ENCODE measurements around the gene REC8. TPM values are rescaled to one million over a fixed set of nuclear protein-coding genes. Genes with fewer than 3 reads are reported as not detected.

REC8 gene
- total RNA-seq, 1 experiment from 2014 or later, result 2.5 TPM

GRCh38 chr14:24179961-24180796 is 8.3 kb downstream of the REC8 start:
- Histone ChIP-seq H3K27ac (no peak overlapping the region), H3K4me3 (no peak overlapping the region), H3K36me3 (peaks cover 44% of the 10 kb centered on the region), H3K9me3 (replicated peaks) (no peaks in the 10 kb centered on the region), H3K27me3 (no peaks in the 10 kb centered on the region), H3K4me1 (no peaks in the 10 kb centered on the region)
- DNase-seq, result no peak

- Histone ChIP-seq H3K4me1 (no peaks in the 10 kb centered on the region), H3K9me3 (replicated peaks) (no peaks in the 10 kb centered on the region), H3K4me3 (no peak overlapping the region), H3K36me3 (peaks cover 52% of the 10 kb centered on the region), H3K27ac (no peak overlapping the region), H3K27me3 (no peaks in the 10 kb centered on the region)
- DNase-seq, result no peak
Observed at GRCh38 chr14:24181371-24182077, 9.6 kb downstream of the REC8 start.

- Histone ChIP-seq H3K4me1 (no peaks in the 10 kb centered on the region), H3K36me3 (peaks cover 55% of the 10 kb centered on the region), H3K9me3 (replicated peaks) (no peaks in the 10 kb centered on the region), H3K27me3 (no peaks in the 10 kb centered on the region), H3K4me3 (no peak overlapping the region), H3K27ac (no peak overlapping the region)
- DNase-seq, result no peak
Observed at GRCh38 chr14:24182110-24182882, 10.4 kb downstream of the REC8 start.

- Histone ChIP-seq H3K36me3 (peaks cover 55% of the 10 kb centered on the region), H3K4me3 (no peak overlapping the region), H3K9me3 (replicated peaks) (no peaks in the 10 kb centered on the region), H3K27ac (no peak overlapping the region), H3K4me1 (0 out of 2 replicates have a peak, but pooled peaks cover 5% of the 10 kb centered on the region), H3K27me3 (no peaks in the 10 kb centered on the region)
- no peak for DNase-seq
Observed at GRCh38 chr14:24183014-24183481, 11.2 kb downstream of the REC8 start.

DNA sequence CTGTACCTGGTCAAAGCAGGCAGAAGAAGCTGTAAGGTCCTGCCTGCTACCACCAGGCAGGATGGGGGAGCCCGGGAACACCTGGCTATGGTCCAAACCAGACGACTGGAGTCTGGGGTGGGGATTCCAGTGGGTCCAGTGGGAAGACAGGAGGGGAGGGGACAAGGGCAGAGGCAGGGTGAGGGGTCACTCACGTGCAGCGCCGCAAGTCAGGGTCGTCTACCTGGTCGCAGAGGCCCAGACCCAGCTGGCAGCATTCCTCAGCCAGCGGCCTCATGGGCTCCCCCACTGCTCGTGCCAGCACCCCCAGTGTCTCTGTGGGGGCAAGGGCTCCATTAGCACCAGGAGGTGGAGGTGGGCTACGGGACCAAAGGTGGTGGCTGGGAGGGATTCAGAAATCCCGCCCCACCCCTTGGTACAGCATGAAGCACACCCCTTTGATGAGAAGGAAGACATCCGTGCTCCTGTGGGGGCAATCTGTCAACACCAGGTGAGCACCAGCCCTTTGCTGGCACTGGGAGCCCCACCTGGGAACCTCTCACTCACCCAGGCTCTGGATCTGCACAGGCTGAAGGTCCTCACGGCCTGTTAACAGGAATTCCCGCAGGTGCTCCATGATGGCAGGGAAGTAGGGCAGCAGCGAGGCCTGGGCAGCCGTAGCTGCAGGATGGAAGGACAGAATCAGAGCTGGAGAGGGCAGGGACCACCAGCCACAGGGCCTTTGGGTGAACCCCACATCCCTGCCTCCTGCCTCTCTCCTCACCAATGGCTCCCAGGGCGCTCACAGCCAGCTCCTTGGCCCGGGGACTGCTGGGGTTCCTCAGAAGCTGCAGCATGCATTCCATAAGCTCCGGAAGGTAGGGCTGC is 12.5 kb downstream of the REC8 start:
- no peak for DNase-seq
- Histone ChIP-seq H3K4me3 (no peak overlapping the region), H3K36me3 (peaks cover 48% of the 10 kb centered on the region), H3K9me3 (replicated peaks) (no peaks in the 10 kb centered on the region), H3K27me3 (no peaks in the 10 kb centered on the region), H3K27ac (no peak overlapping the region), H3K4me1 (peaks cover 7% of the 10 kb centered on the region; the same call in 1 of the 2 replicates)

DNA sequence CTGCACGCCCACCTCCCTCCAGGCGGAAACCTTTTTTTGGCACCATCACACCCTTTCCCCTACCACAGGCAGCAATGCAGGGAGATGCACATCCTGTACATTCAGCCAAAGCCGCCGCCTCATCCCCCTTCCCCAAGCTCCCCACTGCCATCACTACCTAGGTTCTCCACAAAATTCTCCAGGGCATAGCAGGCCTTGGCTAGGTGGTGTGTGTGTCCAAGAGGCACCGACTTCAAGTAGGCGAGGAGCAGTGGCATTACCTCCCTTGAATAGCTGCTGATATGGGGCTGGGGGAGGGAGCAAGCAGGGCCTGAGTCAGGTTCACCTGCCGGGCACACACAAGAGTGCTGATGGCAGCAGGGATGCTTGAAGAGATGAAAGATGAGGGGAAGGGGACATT is 13.1 kb downstream of the REC8 start:
- Histone ChIP-seq H3K27me3 (no peaks in the 10 kb centered on the region), H3K9me3 (replicated peaks) (no peaks in the 10 kb centered on the region), H3K4me3 (no peak overlapping the region), H3K27ac (no peak overlapping the region), H3K36me3 (peaks cover 44% of the 10 kb centered on the region), H3K4me1 (peaks cover 7% of the 10 kb centered on the region; the same call in 1 of the 2 replicates)
- no peak for DNase-seq

DNA sequence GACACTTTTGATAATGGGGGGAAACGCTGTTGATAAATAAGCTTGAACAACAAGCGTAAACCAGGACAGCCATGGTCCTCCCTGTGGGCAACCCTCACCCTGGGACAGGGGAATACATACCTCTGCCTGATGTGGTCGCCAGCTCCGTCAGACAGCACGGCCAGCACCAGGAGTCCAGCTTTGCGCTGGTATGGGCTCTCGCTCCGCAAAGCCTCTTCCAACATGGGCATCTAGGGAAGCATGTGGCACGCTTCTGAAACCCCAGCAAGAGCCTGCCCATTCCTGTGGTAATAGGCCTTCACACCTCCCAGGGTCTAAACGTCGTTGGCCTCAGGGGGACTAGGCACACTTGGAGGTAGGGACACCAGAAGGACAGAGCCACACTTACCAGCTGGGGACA is 13.9 kb downstream of the REC8 start:
- H3K4me3 ChIP-seq, result no peak overlapping the region
- H3K27ac ChIP-seq, result no peak overlapping the region
- H3K36me3 ChIP-seq, result peaks cover 40% of the 10 kb centered on the region
- H3K4me1 ChIP-seq, result peaks cover 7% of the 10 kb centered on the region; the same call in 1 of the 2 replicates
- DNase-seq, result no peak
- no peaks in the 10 kb centered on the region for H3K27me3 ChIP-seq
- no peaks in the 10 kb centered on the region for H3K9me3 ChIP-seq (replicated peaks)

DNA sequence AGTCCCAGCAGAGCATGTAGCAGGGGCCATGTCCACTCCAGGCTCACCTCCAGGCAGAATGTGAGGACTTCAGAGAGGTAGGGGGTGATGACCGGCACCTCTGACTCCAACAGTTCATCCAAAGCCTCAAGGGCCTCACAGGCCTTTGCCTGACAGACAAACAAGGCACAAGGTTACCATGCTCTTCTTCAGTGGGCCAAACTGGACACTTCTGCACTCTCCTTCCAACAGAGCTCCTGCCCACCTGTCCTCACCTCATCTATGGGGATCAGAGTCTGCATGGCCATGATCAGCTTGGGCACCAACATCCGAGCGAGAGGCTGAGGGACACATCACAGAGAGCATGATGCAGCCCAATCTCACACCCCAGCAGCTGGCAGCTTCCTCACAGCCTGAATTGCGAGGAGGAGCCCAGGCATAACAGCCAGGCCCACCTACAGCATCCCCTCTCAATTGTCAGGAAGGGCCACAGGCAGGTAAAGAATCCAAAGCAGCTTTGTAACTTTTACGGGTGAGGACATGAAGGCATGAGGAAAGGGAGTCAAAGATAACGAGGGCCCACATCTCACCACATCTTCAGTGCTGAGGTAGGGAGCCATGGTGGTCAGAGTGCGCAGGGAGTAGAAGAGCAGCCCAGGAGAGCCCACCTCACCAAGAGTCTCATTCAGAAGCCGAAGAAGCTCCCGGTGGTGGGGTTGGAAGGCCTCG is 15.1 kb downstream of the REC8 start:
- Histone ChIP-seq H3K27me3 (no peaks in the 10 kb centered on the region), H3K36me3 (peaks cover 32% of the 10 kb centered on the region), H3K27ac (no peak overlapping the region), H3K9me3 (replicated peaks) (no peaks in the 10 kb centered on the region), H3K4me3 (no peak overlapping the region), H3K4me1 (peaks cover 7% of the 10 kb centered on the region; the same call in 1 of the 2 replicates)
- no peak for DNase-seq

GRCh38 chr14:24187539-24187915 is 15.6 kb downstream of the REC8 start:
- H3K4me1 ChIP-seq, result peaks cover 7% of the 10 kb centered on the region; the same call in 1 of the 2 replicates
- DNase-seq, result no peak
- H3K4me3 ChIP-seq, result peak overlapping the region; percentile 79
- no peaks in the 10 kb centered on the region for H3K27me3 ChIP-seq
- H3K36me3 ChIP-seq, result peaks cover 34% of the 10 kb centered on the region
- no peaks in the 10 kb centered on the region for H3K9me3 ChIP-seq (replicated peaks)
- no peak overlapping the region for H3K27ac ChIP-seq

DNA sequence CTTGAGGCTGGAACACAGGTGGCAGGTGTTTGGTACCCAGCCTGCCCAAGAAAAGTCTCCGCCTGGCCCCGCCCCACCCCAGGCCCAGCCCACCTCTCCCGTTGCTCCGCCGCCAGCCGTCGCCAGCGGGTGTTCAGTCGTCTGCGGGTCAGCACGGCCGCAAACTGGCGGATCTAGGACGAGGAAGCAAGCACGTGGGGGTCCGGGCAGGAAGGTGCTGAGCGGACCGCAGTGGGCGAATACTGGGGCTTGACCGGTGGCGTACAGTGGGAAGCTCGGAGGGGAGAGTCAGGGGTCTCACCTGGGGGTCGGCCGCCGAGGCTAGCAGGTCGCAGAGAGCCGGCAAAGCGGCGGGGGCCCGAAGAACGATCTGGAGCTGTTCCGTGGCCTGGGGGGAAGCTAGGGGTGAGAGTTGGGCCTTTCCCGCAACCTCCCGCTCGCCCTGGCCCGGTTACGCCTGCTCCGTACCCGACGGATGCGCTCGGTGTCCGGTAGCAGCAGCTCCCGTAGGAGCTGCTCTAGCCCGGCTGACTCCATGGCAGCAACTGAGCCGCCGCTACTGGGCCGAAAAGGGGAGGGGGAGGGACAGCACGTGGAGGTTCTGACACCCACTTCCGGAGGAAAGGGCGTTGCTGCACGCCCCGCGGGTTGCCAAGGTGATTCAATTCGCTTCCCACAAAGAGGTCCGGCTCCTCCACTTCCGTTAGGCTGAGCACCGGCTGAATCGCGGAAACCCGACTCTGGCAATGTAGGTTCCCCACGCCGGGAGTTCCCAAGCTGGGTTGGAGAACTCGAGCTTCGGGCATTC is 16.6 kb downstream of the REC8 start, which contains the start of gene IPO4:
Gene IPO4, minus strand, starts transcription at position 566 of the 808 bp plus-strand sequence. Its CDS starts 29 bp downstream, at position 537.
- peak within 1 kb of the TSS; percentile 79 for H3K4me3 ChIP-seq
- H3K27me3 ChIP-seq, result no peaks in the 10 kb centered on the region
- peak within 1 kb of the TSS; percentile 48 for H3K27ac ChIP-seq
- H3K36me3 ChIP-seq, result peaks cover 30% of the 10 kb centered on the region
- DNase-seq, result peak; percentile 98
- peaks cover 7% of the 10 kb centered on the region; the same call in 1 of the 2 replicates for H3K4me1 ChIP-seq
- no peaks in the 10 kb centered on the region for H3K9me3 ChIP-seq (replicated peaks)

- Histone ChIP-seq H3K4me3 (peak overlapping the region; percentile 79), H3K27me3 (no peaks in the 10 kb centered on the region), H3K9me3 (replicated peaks) (no peaks in the 10 kb centered on the region), H3K4me1 (peaks cover 7% of the 10 kb centered on the region; the same call in 1 of the 2 replicates), H3K36me3 (peaks cover 29% of the 10 kb centered on the region), H3K27ac (peak overlapping the region; percentile 11; the same call in 1 of the 2 replicates)
- no peak for DNase-seq
Observed at GRCh38 chr14:24189059-24189375, 17.1 kb downstream of the REC8 start.

DNA sequence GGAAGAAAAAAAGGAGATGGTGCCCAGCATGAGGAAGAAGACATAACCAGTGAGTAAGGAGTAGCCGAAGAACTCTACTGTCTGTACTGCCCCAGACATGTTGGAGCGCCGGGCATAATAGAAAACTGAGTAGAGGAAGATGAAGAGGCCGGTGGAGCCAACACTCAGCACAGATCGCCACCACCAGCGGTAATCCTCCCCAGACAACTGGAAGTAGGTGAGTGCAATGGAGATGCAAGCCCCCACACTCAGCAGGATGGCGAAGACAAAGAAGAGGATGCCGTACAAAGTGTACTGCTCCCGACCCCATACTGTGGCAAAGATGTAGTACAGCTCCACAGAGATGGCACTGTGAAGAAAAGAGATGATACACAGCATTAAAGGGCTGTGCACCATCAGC is 17.6 kb downstream of the REC8 start:
- no peak for DNase-seq
- Histone ChIP-seq H3K36me3 (peaks cover 26% of the 10 kb centered on the region), H3K9me3 (replicated peaks) (no peaks in the 10 kb centered on the region), H3K4me1 (peaks cover 9% of the 10 kb centered on the region; the same call in 1 of the 2 replicates), H3K27me3 (no peaks in the 10 kb centered on the region), H3K27ac (no peak overlapping the region; the same call in 1 of the 2 replicates), H3K4me3 (no peak overlapping the region)

GRCh38 chr14:24190416-24190815 is 18.5 kb downstream of the REC8 start:
- Histone ChIP-seq H3K27me3 (no peaks in the 10 kb centered on the region), H3K36me3 (peaks cover 19% of the 10 kb centered on the region), H3K9me3 (replicated peaks) (no peaks in the 10 kb centered on the region), H3K4me1 (peaks cover 12% of the 10 kb centered on the region; the same call in 1 of the 2 replicates), H3K4me3 (no peak overlapping the region), H3K27ac (no peak overlapping the region)
- no peak for DNase-seq
